ENCODE measurements around the gene ANKRD33B. TPM values are rescaled to one million over a fixed set of nuclear protein-coding genes. Genes with fewer than 3 reads are reported as not detected.

Gene ANKRD33B
- total RNA-seq, 1 experiment from 2014 or later = 6.9 TPM

DNA sequence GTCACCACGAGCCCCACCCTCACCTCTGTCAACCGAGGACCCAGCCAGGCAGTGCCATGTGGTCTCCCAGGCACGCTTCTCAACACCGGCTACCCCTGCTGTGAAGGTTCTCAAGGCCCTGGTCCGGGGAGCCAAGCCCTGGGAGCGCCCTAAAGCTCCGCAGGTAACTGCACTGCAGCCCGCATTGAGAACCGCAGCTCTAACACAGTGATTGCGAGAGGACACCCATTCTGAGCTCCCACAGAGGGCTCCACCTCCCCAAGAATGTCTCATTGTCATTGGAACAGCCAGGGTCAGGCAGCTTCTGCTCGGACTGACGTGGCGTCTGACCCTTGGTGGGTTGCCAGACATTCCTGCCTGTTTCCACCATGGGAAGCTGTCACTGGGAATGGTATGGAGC, 88.3 kb downstream of the ANKRD33B start:
- Mint-ChIP-seq H3K36me3 (ENCODE audit: insufficient read depth in 1 of 3, low read depth in 3 of 3) (no peaks in the 10 kb centered on the region; a peak in 1 of 7 replicates), H3K27me3 (ENCODE audit: low read depth) (no peaks in the 10 kb centered on the region), H3K4me3 (no peak overlapping the region), H3K4me1 (peaks cover 19 to 28% of the 10 kb centered on the region in 2 experiments), H3K9me3 (no peaks in the 10 kb centered on the region), H3K27ac (no peak overlapping the region)
- H3K27me3 ChIP-seq (ENCODE audit: insufficient read depth, low read length) = no peaks in the 10 kb centered on the region
- no peak overlapping the region for H3K9ac ChIP-seq (ENCODE audit: extremely low read depth, insufficient read length, low read length)
- H2BK20ac ChIP-seq (ENCODE audit: low read depth, low read length, poor library complexity, severe bottlenecking) = no peak overlapping the region
- H3K14ac ChIP-seq (ENCODE audit: insufficient read depth, low read length) = no peak overlapping the region
- H4K5ac ChIP-seq (ENCODE audit: insufficient read length, low read depth, low read length) = no peak overlapping the region
- H4K91ac ChIP-seq (ENCODE audit: insufficient read length, low read depth, low read length) = no peak overlapping the region
- no peaks in the 10 kb centered on the region for H4K20me1 ChIP-seq (ENCODE audit: control insufficient read depth, insufficient read depth, insufficient read length)
- H3K23ac ChIP-seq (ENCODE audit: insufficient read length, low read depth, low read length) = no peak overlapping the region
- no peak overlapping the region for H2BK12ac ChIP-seq (ENCODE audit: insufficient read length, low read depth, low read length)
- H2BK15ac ChIP-seq (ENCODE audit: low read depth, low read length) = no peak overlapping the region
- no peak overlapping the region for H2BK5ac ChIP-seq (ENCODE audit: insufficient read length, low read length)
- H3K79me1 ChIP-seq (ENCODE audit: insufficient read depth, low read depth, low read length, poor library complexity, severe bottlenecking) = no peaks in the 10 kb centered on the region
- no peak for DNase-seq
- H4K8ac ChIP-seq (replicated peaks; ENCODE audit: insufficient read length, low read depth, low read length) = no peak overlapping the region
- no peak overlapping the region for H3K56ac ChIP-seq (ENCODE audit: insufficient read length, low read depth, low read length)
- no peak overlapping the region for H2AK5ac ChIP-seq (ENCODE audit: insufficient read length, low read length)
- no peaks in the 10 kb centered on the region; the same call in 1 of the 2 replicates for H3K4me1 ChIP-seq (ENCODE audit: insufficient read depth, low read length)
- H2AFZ ChIP-seq (ENCODE audit: low read length) = no peak overlapping the region
- no peaks in the 10 kb centered on the region for H3K79me2 ChIP-seq (ENCODE audit: insufficient read depth, low read length)
- H3K18ac ChIP-seq (ENCODE audit: insufficient read length, low read depth, low read length) = no peak overlapping the region
- TF ChIP-seq CTCF (conservative IDR thresholded peaks at IDR 0.05) = no peak
- no peak overlapping the region for H2BK120ac ChIP-seq (ENCODE audit: low read depth, low read length, poor library complexity, severe bottlenecking)
- no peak overlapping the region for H3K4me2 ChIP-seq (ENCODE audit: insufficient read depth, insufficient read length, low read length)
- WGBS (ENCODE audit: extremely low coverage, insufficient read length, low lambda C conversion rate) = no CpG with 5 or more reads among the region's 13 CpGs
- no peak overlapping the region for H3T11ph ChIP-seq (ENCODE audit: low read length)
- H3K9me3 ChIP-seq (ENCODE audit: control insufficient read depth, low read depth, low read length) = no peaks in the 10 kb centered on the region
- no peaks in the 10 kb centered on the region for H3K23me2 ChIP-seq (ENCODE audit: insufficient read length, low read depth, low read length, poor library complexity, severe bottlenecking)
- H3K27ac ChIP-seq (ENCODE audit: insufficient read length, low read depth, low read length) = no peak overlapping the region
- no peak overlapping the region for H3K4ac ChIP-seq (ENCODE audit: low read depth, low read length)
